Suprapubic skin (tissue), 4 donors: Measurements from ENCODE around the gene PSG1.
"Not testable (repeated sequence)": the region's sequence is repeated elsewhere in the genome, so short reads cannot be mapped to it uniquely, and the experiment has no call there.

ENCODE experiments used
- CTCF ChIP-seq, 2 donors: fragments of 200-600 bp in 1 of 2; fragments of 450-650 bp in 1 of 2; sonication (generic) in 1 of 2; IDR thresholded peaks; one replicate each; pipeline ENCODE4 v1.5.1; 2016 to 2019; ENCODE audit warnings: antibody characterized with exemption in 2 of 2, mild to moderate bottlenecking in 1 of 2, moderate library complexity in 1 of 2
- EP300 ChIP-seq: sonication (generic); formaldehyde crosslinking; IDR thresholded peaks from one replicate; pipeline ENCODE4 v1.6.1; 2017; ENCODE audit warnings: antibody characterized with exemption
- POLR2A ChIP-seq, 2 donors: fragments of 450-650 bp; IDR thresholded peaks; one replicate each; pipeline ENCODE4 v1.6.1; 2017; ENCODE audit warnings: antibody characterized with exemption in 2 of 2, mild to moderate bottlenecking in 2 of 2, moderate library complexity in 2 of 2
- POLR2AphosphoS5 ChIP-seq, 3 donors: sonication (generic); formaldehyde crosslinking; IDR thresholded peaks; one replicate each; pipeline ENCODE4 v1.6.1; 2017; ENCODE audit warnings: antibody characterized with exemption in 3 of 3

- not testable (repeated sequence) for TF ChIP-seq CTCF (IDR thresholded peaks at IDR 0.05); POLR2A (IDR thresholded peaks at IDR 0.05); POLR2AphosphoS5 (IDR thresholded peaks at IDR 0.05); EP300
Measured at GRCh38 chr19:42852821-42853220, 26.7 kb downstream of the PSG1 start.
